GM19035 (cell line): ENCODE results near the gene TTF1.
A peak's percentile ranks its signal among the peaks of the same experiment; 100 is the strongest.

Experiments used
- ATAC-seq: cut with Tn5 transposase; IDR thresholded peaks from one replicate; pipeline ENCODE4 v1.9.1; 2021; ENCODE audit not compliant: unreplicated experiment

Gene TTF1, protein sequence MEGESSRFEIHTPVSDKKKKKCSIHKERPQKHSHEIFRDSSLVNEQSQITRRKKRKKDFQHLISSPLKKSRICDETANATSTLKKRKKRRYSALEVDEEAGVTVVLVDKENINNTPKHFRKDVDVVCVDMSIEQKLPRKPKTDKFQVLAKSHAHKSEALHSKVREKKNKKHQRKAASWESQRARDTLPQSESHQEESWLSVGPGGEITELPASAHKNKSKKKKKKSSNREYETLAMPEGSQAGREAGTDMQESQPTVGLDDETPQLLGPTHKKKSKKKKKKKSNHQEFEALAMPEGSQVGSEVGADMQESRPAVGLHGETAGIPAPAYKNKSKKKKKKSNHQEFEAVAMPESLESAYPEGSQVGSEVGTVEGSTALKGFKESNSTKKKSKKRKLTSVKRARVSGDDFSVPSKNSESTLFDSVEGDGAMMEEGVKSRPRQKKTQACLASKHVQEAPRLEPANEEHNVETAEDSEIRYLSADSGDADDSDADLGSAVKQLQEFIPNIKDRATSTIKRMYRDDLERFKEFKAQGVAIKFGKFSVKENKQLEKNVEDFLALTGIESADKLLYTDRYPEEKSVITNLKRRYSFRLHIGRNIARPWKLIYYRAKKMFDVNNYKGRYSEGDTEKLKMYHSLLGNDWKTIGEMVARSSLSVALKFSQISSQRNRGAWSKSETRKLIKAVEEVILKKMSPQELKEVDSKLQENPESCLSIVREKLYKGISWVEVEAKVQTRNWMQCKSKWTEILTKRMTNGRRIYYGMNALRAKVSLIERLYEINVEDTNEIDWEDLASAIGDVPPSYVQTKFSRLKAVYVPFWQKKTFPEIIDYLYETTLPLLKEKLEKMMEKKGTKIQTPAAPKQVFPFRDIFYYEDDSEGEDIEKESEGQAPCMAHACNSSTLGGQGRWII

DNA sequence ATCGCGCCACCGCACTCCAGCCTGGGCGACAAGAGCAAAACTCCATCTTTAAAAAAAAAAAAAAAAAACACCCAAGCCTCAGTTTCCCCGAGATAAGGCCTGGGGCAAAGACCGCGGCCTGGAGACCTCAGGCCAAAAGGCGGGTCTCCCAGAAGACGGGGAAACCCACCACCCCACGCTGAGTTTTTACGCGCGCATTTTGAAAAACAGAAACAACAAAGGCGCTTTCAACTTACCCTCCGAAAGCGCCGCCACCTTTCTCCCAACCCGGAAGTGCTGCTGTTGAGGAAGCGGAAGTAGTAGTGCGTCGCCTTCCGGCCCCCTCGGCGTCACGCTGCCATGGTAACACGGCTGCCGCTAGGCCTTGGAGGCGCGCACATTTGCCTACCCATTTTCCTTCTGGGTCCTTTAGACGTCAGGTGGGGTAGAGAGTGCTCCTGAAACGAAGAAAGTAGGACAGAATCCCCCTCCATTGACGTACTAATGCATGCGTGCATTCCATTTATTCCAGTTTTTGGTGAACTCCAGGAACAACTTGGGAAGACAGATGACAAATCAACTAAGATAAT is at the start of gene TTF1:
TTF1 (minus strand) TSS at position 287 of the 569 bp plus-strand sequence. CDS start 4,019 bp downstream, outside the sequence.
- ATAC-seq = peak; percentile 70

DNA sequence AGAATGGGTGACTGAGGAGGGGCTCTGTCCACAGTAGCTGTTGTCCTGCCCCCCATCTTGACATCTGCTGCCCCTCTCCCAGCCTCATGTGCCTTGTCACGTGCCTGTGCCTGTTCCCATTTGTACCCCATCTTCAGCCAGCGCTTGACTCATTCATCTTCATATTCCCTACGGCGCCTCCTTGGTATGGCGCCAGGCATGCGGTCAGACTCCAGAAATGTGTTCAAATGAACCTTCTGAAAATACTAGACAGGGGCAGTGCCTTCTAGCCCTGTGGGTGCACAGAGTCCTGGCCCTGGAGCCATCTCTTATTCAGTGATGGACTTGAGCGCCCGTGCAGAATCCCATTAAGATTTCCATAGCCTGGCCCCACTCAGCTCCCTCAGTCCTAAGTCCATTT is 49.6 kb upstream of the TTF1 start:
- ATAC-seq = no peak

DNA sequence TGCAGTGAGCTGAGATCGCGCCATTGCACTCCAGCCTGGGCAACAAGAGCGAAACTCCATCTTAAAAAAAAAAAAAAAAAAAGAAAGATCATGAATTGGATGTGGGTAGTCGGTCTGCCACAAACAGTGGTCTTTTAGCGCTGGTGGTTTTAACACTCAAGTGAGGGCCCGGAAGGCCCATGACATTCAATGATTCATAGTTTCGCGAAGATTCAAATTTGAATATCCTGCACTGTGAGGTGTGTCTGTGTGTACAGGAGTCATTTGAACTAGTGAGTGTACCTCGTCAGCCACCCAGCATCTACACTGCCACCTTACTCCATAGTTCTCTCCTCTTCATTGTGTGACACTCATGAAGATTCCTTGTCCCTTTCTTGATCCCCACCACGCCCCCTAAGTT is 44.6 kb upstream of the TTF1 start:
- ATAC-seq = no peak

DNA sequence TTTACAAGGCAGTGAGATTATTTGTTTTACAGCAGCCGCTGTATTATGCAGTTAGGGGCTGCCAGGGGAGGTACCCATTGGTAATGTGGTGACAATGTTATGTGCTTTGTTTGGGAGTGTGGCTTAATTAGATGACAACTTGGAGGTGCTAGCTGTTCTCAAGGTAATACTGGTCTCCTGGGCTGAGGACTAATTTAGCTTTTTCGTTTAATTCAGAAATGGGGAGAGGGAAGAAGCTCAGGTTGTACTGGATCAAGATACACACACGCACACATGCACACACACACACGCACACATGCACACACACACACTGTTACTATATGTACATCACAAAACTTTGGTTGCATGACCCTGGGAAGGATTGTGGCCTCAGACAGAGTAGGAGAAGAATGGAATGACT is 41.3 kb upstream of the TTF1 start:
- no peak for ATAC-seq

DNA sequence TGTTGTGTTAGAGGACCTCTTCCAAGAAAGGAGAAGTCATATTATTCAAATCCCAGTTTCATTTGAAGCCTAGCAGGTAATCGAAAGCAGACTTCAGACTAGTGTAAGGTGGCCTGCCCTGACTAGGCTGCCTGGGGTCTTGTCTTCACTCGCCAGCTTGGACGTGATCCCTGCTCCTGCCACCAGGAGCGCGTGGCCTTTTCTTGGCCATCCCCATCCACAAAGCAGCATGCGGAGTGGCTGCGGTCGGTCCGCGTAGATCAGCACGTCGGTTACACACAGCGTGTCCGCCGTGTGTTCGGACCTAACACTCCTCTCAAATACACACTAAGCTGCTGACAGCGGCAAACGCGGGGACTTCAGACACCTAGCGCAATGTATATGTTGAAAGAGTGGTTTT is 40.7 kb upstream of the TTF1 start:
- ATAC-seq = no peak

DNA sequence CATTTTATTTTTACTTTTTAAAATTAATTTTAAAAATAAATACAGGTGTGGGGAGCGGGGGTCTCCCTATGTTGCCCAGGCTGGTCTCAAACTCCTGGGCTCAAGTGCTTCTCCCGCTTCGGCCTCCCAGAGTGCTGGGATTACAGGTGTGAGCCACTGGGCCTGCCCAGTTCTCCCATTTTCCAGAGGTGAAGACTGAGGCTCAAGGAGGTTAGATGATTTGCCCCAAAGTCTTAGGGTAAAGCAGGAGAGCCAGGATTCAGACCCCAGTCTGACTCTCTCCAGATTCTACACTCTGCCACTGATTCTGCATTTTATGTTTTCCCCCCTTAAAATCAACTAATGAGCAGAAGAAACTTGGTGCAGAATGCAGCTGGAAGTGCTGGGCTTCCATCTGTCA is 40.2 kb upstream of the TTF1 start:
- no peak for ATAC-seq

DNA sequence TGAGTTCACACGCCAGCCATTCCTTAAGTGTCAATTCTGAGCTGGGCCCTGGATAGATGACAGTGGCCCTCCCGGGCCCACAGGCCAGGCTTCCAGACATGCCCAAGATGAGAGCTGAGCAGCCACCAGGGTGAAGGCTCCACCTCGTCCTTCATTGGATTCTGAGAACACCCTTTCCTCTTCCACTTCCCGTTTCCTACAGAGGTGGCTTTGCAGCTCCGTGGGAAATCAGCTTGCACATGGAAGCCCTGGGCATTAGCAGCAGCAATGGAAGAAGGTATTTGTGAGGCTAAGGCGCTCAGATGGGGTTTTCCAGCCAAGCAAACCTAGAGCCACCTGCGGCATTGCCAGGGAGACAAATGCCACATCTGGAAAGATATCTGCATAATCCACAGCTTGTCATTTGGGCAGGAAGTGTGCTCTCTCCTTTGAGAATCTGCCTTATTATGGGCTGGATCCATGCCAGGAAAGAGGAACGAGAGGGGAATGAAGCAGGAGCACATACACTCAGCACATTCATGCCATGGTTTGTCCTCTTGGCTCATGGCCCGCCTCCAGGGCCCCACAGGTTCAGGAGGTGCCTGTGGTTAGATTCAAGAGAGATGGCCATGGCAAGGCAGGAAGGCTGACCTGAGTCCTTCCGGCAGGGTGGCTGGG is 37.4 kb upstream of the TTF1 start:
- ATAC-seq = no peak

DNA sequence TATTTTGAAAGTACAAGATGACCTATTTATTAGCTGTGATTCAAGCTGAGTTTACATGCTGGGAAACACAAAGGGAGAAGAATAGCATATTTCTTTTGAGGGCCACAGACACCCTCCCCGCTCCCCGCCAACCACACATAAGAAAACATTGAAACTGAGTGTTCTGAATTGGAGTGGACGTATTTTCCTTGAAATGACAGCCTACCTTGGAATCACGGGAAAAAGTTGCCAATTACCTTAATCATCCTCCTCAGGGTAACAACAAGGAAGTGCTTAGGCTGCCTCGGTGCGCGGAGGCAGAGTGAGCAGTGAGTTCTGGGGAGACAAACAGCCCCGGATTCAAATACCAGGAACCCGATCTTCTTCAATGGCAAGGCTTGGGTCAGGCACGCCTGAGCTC is 34.8 kb upstream of the TTF1 start:
- no peak for ATAC-seq

DNA sequence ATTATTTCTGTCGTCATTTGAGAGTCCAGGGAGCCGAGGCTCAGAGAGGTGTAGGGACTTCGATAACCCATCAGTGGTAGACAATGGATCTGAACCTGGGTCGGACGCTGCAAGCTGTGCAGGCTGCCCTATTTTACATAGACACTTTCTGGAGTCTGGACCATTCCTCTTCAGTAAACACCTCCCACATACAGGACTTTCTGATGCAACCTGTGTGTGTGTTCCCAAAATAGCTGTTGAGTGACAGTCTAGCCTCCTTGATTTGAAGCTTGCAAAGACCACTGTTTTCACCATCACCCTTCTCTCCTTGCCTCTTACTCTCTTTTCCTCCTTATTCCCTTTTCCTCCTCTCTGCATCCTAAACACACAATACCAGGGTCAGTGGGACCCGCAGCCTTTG is 34.1 kb upstream of the TTF1 start:
- no peak for ATAC-seq

DNA sequence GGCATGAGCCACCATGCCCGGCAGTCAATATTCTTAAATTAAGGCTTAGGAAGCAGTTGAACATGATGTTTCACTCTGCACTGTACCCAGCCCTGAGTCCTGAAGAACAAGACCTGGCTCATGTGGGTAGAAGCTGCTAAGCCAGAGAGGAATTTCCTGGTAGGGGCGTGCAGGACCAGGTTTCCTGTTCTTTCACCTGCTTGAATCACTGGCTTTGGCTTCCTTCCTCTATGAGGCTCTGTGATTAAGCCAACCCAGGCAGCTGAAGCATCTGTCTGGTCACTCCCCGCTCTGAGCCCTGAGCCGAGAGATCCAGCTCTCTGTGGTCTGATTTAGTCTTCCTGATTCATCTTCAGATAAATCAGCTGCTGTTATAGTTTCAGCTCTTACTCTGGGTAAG is 32.5 kb upstream of the TTF1 start:
- no peak for ATAC-seq

DNA sequence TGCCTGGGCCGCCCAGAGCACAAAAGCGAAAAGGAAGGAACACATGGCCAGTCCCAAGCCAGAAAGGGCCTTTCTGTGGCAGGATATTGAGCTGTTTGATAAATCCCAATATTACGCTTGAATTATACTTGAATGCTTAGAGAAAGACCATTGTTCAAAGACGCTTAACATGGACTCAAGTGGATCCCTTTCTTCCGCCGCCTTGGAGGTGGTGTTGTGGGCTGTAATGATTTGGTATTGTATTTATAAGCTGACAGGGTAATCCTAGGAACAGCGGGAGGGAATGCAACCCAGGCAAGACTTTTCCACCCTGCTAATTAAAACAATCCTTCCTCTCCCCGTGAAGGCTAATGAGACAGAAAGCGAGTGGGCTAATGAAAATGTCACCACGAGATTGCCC is 28.2 kb upstream of the TTF1 start:
- no peak for ATAC-seq

DNA sequence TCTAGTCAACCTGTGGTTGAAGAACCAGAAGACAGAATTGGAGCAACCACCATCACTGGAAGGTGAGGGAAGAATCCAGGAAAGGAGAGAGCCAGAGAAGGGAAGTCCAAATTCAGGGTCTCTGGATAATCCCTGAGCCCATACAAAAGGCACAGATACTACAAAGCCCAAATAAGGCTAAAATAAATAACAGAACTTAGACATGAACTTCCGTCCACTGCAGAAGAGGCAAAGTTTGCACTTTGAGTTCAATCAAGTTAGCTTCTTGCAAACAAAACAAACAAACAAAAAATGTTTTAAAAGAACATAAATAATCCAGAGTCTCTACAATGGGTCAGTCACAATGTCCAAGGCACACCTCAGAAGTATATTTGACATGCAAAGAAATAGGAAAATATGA is 24.4 kb upstream of the TTF1 start:
- no peak for ATAC-seq

DNA sequence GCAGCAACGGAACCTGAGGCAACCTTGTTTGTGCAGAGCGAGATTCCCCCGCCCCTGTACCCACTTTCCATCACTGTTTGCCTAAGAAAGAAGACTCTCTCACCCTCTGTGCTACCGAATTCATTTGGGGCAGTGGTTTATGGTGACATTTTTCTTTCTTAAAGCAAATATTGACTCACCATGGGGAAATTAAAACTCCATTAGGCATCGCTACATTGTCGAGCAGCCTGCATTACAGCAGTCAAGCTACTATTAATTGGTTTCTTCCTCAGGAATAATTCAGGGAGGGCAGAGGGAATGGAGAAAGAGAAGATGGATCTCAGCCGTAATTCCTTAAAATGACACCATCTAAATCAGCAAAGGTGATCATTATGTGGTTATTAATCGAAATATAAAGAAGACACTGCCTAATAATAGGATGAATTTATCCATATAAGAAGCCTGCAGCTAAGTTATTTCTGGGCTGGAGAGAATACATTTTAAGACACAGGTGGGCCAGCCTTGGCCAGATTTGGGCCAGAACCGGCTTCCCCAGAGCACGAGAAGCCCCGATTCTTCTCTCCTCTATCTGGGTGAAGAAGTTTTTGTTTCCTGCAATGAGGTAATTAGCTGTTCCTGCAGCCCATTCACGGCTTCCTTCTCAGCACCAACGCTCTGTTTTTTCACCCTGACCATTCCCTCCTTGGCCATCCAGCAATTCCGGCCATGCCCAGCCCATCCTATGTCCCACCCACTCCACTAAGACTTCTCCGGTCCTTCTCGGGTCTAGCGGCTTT is 20.2 kb upstream of the TTF1 start:
- ATAC-seq = no peak

DNA sequence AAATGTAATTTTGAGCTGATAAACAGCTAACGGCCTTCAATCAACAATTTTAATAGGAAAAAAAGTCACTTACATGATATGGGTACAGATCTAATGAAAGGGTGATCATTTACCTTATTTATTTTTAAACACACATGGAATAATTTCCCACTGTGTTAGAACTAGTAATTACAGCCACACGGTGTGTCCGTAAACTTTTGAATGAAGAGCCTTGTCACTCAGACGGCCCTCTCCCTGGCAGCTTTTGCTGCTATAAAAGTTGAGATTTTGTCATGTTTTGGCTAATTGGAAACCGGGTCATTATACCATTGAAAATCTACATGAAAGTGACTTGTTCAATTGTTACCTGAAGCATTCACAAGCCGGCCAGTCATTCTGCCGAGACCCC is 19.0 kb upstream of the TTF1 start:
- ATAC-seq = no peak

DNA sequence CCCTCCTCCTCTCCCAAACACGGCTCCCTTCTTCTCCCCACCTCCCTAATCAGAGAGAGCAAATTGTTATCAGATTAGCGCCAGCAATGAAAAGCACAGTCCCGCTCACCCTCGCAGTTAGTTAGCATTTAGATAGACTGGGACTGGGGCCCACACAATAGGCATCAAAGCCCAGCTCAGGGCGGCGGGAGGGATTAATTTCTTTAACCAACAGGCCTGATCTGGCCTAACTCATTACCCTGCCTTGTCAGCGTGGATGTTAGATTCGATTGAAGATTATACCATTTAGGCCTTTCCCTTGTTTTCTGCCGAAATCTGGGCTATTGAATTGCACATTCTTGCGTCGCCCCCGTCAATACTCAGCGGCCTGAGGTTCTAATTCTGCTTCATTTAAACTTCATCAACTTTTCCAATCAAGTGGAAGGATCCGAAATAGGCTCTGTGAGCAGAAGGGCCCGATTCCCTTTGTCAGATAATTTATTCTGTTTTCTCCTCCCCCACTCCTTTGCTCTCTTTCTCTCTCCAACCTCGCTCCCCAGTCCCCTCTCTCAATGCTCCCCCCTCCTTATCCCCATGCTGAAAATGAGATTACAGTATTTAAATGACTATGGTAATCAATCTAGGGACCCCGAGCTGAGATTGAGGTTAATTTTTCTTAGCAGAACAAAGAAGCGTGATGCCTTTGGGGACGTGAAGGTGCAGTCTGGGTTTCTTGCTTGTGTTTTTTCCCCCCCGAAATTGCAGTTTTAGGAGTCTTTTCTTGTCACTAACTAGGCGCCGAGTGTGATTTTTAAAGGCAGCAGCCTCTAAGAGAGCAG is 18.4 kb upstream of the TTF1 start:
- ATAC-seq = no peak

DNA sequence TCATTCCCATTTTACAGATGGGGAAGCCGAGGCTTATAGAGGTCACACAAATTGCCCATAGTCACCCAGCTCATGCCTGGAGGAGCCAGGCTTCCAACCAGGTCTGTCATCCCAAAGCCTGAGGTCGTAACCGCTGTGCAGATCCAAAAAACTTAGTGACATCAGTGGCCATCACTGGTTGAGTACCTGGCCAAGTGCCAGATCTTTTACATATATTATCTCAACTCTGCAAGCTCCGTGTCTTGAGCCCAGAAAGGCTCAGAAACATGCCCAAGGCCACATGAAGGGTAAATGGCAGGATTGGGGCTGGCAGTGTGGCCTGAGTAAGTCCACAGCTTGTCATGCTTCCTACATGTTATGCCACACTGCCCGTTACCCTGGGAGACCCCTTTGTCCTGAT is 16.9 kb upstream of the TTF1 start:
- ATAC-seq = no peak

DNA sequence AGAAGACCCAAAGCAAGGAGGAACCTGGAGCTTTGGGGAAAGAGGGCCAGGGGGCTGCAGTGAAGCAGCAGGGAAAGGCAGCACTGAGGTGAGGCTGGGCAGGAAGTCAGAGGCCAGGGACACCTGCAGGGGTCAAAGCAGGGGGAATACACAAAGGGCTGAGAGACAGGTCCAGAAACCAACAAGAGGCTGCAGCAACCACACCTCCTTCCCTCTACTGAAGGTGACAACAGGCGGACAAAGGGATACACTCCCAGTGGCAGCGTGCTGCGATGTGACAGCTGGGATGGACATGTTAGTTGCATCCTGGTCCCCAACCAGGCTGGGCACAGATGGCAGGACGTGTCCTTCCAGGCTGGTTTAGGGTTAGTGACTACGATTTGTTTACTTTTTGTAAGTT is 15.9 kb upstream of the TTF1 start:
- no peak for ATAC-seq

DNA sequence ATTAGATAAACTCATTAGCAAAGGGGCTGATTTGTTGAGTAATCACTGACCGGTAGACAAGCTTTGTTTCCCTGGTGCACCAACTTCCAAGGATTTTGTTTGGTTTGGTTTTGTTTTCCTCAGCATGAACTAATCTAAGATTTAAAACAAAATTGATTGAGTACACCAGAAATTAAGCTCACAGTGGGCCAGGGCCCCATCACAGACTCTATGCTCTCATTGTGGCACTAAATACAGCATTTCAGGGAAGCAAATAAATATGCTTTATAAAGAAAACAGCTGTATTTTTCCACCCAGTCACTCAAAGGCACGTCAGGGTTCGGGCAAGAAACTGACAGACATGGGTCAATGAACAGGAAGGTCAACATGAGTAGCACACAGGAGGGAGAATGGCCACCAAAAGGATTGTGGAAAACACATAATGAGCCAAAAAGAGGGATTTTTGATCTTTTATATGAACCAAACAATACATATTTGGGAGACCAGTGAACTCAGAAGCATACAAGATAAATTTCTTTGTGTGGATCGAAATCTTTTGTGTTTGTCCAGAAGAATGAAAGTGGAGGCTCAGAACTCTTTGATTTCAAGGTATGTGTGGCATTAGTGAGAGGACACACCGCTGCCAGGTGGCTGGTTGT is 12.2 kb upstream of the TTF1 start:
- no peak for ATAC-seq

DNA sequence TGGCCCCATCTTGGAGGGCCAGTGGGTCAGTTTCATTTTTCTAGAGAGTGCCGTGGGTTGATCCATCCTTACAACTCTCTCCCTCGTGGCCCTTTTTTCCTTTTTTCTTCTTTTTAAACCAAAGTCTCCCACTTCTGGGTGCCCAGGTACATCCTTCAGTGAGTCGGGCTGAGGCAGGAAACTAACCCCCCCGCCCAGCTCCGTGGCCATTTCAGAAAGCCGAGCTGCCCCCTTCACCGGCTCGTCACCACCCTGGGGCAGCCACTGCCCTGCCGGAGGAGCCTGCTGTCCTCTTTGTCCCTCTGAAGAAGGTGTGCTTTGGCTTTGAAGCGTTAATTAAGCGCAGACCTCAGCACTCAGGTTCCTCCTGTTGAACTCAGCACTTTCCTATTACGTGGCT is 8.5 kb upstream of the TTF1 start:
- ATAC-seq = no peak
